ENCODE data around the gene KCNE5.
"Not testable (repeated sequence)": the region's sequence is repeated elsewhere in the genome, so short reads cannot be mapped to it uniquely, and the experiment has no call there.

The KCNE5 gene, protein sequence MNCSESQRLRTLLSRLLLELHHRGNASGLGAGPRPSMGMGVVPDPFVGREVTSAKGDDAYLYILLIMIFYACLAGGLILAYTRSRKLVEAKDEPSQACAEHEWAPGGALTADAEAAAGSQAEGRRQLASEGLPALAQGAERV

DNA sequence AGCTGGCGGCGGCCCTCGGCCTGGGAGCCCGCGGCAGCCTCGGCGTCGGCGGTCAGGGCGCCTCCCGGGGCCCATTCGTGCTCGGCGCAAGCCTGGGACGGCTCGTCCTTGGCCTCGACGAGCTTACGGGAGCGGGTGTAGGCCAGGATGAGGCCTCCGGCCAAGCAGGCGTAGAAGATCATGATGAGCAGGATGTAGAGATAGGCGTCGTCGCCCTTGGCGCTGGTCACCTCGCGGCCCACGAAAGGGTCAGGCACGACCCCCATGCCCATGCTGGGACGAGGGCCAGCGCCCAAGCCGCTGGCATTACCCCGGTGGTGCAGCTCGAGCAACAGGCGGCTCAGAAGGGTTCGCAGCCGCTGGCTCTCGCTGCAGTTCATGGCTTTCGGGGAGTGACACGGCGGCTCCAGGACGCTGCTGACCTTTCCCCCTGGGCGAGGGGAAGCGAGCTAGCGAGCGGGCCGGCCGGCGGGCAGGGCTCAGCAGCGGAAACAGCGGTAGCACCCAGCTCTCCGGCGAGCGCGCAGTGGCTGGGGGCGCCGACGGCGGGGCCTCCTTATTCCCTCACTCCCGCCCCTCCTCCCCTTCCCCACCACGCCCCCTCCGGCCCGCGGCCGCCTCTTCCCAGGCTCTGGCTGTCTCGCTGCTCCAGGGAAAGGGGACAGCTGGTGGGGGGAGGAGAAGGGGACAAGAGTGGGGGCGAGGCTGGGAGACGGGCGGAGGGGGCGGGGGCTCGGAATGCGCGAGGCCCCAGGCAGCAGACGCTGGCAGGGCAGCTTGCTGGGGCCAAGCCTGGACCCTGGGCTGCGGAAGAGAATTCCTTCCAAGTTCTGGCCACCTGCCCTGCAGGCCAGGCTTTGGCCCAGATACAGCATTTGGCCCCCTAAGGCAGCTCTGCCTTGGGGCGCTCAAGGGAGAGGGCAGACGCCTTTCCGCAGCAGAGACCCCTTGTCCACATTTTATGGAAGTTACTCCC lies at the start of gene KCNE5:
Gene KCNE5, minus strand, starts transcription at position 532 of the 976 bp plus-strand sequence. Its CDS starts 152 bp downstream, at position 380.
- DNase-seq (ENCODE audit: low read depth in 3 of 3): no peak

DNA sequence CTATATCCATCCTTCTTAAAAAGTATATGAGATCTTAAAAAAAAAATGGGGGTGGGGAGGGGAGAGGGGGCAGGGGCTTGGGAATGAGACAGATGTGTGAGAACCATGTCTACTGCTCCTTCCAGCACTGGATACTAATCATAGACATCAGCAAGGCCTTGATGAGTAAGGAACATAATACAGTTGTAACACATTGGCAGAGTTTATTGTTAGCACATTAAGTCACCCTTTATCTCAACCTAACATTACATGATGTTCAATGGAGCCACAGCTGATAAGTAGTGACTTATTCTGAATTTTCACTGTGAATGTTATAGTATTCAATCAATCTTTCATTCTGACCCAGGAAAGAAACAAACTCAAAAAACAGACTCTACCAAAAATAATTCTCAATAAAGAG lies 47.3 kb upstream of the KCNE5 start:
- no peak for DNase-seq (ENCODE audit: low read depth in 3 of 3)

DNA sequence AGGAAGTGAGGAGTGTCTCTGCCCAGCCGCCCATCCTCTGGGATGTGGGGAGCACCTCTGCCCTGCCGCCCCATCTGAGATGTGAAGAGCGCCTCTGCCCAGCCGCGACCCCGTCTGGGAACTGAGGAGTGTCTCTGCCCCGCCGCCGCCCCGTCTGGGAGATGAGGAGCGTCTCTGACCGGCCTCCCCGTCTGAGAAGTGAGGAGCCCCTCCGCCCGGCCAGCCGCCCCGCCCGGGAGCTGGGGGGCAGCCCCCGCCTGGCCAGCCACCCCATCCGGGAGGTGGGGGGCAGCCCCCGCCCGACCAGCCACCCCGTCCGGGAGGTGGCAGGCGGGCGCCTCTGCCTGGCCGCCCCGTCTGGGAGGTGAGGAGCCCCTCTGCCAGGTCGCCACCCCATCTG lies 46.2 kb upstream of the KCNE5 start:
- not testable (repeated sequence) for DNase-seq (ENCODE audit: low read depth in 3 of 3)

DNA sequence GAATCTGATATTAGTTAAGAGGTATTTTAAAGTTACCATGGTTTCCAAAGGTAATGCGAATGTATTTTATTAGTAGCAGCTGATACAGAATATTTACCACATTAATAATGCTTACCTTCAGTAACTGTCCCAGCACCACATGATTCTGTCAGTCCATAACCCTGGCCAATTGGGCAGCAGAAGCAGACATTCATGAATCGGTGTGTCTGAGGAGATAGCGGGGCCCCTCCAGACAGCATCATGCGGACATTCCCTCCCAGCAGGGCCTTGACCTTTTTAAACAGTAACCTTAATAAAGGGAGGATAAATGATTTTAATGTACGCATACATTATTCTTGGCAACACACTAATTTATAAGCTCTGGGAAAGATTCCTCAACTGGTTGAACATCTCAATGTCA lies 43.0 kb upstream of the KCNE5 start:
- no peak for DNase-seq (ENCODE audit: low read depth in 3 of 3)

DNA sequence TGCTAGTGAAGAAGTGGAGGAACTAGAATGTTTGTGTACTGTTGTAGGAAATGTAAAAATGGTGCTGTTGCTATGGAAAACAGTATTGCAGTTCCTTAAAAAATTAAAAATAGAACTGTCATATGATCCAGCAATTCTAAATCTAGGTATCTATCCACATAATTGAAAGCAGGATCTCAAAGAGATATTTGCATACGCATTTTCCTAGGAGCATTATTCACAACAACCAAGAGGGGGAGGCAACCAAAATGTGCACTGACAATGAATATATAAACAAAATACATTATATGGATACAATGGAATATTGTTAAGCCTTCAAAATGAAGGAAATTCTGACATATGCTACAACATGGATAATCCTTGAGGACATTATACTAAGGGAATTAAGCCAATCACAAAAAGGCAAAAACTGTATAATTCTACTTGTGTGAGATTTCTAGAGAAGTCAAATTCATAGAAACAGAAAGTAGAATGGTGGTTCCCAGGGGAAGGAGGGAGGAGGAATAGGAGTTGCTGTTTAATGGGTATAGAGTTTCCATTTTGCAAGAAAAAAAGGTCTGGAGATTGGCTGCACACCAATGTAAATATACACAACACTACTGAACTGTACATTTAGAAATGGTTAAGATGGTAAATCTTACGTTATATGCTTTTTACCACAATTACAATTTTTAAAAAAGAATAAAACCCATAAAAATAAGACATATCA lies 35.6 kb upstream of the KCNE5 start:
- DNase-seq (ENCODE audit: low read depth in 3 of 3): no peak

DNA sequence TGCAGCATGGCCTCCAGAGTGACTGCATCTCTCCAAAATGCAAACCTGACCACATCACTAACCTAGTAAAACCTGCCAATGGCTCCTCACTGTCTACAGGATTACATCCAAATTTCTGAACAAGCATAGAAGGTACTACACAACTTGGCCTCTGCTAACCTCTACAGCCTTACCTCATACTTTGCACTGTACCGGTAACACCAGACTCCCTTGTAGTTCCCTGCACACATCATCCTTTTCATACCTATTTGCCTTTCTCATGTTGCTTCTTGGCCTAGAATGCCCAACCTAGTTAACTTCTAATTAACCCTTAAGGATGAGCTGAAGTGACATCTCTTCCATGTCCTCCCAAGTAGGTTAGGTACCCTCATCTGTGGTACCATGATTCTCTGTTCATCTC lies 33.4 kb upstream of the KCNE5 start:
- DNase-seq (ENCODE audit: low read depth in 3 of 3): no peak

DNA sequence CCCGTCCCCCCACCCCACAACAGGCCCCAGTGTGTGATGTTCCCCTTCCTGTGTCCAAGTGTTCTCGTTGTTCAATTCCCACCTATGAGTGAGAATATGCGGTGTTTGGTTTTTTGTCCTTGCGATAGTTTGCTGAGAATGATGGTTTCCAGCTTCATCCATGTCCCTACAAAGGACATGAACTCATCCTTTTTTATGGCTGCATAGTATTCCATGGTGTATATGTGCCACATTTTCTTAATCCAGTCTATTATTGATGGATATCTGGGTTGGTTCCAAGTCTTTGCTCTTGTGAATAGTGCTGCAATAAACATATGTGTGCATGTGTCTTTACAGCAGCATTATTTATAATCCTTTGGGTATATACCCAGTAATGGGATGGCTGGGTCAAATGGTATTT lies 32.4 kb upstream of the KCNE5 start:
- not testable (repeated sequence) for DNase-seq (ENCODE audit: low read depth in 3 of 3)

DNA sequence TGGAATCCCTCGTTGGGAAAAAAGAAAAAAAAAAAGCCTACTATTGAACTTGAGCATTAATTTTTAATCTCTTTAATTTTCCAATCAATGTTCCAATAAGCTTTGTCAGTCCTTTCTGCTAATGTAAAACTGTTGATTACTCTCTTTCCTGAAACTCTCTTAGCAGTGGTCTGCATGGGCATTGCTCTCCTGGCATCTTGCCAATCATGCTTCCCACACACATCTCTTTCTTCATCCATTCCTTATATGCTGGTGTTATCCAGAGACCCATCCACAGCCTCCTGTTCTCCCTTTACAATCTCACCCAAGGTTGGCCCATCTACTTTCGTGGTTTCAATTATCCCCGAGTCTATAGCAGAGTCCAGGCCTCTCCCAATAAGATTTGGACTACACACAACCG lies 31.8 kb upstream of the KCNE5 start:
- DNase-seq (ENCODE audit: low read depth in 3 of 3): no peak

DNA sequence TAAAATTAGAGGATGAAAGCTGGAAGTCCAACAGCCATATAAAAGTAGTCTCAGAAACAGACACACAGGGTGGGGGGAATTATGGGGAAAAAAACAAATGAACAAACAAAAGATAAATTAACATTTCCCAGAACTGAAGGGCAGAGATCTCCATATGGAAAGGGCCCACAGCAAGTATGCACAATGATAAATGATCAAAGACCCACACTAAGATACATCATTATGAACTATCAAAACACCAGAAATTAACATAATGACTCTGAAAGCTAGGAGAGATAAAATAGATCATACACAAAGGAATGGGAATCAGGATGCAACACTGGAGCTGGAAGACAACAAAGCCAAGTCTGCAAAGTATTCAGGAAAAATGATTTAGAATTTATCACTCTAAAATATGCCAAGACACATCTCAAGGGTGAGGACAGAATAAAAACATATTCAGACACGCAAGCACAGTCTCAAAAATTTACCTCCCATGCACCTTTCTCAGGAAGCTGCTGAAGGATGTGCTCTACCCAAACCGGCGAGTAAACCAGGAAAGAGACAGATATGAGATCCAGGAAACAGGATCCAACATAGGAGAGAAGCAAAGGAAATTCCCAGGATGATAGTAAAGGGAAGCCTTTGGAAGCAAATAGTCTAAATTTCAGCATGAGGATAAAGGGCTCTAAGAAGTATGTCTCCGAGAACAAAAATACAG lies 30.7 kb upstream of the KCNE5 start:
- DNase-seq (ENCODE audit: low read depth in 3 of 3): no peak

DNA sequence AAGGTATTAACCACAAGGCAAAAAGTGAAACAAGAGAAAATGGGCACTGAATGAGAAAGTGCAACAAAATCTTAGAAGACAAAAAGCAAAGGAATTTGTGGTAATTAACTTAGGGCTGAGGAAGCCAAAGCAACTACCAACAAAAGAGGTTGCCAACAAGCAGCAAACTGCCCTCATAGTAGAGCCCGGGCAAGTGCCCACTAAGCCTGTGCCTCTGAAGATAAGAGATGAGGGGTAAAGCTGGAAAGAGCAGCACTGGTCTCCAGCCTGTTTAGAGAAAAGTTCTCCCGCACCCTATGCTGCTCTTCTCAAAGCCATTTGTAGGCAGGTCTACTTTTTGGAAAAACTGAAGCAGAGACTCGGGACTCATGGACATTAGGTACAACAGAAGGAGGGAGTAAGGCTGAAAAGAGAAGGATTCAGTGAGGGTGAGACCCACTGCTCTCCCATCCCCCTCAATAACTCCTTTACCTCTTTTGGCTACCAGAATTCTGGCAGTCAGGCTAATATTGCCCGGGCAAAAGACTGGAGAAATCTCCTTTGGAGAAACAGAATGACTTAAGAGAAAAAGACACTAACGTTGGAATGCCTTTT lies 29.6 kb upstream of the KCNE5 start:
- no peak for DNase-seq (ENCODE audit: low read depth in 3 of 3)

DNA sequence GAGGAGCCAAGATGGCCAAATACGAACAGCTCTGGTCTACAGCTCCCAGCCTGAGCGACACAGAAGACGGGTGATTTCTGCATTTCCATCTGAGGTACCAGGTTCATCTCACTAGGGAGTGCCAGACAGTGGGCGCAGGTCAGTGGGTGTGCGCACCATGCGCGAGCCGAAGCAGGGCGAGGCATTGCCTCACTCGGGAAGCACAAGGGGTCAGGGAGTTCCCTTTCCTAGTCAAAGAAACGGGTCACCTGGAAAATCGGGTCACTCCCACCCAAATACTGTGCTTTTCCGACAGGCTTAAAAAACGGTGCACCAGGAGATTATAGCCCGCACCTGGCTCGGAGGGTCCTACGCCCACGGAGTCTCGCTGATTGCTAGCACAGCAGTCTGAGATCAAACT lies 19.7 kb upstream of the KCNE5 start:
- not testable (repeated sequence) for DNase-seq (ENCODE audit: low read depth in 3 of 3)

DNA sequence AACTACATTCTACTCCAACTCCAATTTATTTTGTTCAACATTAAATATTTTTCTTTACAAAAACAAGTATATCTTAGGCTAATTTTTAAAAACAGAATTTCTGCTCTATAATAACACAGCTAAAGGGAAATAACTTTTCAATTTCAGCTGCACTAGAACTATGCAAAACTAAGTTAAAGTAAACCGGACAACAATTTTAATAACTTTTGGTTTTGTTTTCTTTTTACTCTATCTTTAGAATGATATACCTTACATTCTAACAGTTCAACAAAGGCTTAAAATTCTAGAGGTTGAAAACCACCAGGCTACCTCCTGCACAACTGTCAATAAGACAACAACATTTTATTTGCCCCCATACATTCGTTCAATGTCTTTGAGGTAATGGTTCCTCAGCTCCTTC lies 18.7 kb upstream of the KCNE5 start:
- no peak for DNase-seq (ENCODE audit: low read depth in 3 of 3)

DNA sequence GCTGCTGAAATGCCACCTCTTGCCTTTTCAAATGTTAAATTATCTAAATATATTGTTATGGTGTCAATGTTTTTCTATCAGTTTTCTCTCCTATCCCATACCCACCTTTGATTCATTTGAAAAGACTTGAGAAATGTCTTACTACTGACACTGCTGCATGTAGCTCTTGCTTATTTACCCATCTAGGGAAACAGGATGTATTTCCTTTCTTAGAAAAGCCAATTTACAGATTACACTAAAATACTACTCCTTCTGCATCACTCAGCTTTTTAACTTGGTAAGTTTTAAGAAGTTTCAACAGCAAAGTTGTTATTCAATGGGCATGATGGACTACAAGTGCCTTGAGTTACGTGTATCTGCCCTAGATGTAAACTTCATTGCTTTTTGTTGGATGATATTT lies 13.2 kb upstream of the KCNE5 start:
- no peak for DNase-seq (ENCODE audit: low read depth in 3 of 3)

DNA sequence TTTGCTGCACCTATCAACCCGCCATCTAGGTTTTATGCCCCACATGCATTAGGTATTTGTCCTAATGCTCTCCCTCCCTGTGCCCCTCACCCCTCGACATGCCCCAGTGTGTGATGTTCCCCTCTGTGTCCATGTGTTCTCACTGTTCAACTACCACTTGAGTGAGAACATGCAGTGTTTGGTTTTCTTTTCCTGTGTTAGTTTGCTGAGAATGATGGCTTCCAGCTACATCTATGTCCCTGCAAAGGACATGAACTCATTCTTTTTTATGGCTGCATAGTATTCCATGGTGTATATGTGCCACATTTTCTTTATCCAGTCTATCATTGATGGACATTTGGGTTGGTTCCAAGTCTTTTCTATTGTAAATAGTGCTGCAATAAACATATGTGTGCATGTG lies 12.5 kb upstream of the KCNE5 start:
- not testable (repeated sequence) for DNase-seq (ENCODE audit: low read depth in 3 of 3)

DNA sequence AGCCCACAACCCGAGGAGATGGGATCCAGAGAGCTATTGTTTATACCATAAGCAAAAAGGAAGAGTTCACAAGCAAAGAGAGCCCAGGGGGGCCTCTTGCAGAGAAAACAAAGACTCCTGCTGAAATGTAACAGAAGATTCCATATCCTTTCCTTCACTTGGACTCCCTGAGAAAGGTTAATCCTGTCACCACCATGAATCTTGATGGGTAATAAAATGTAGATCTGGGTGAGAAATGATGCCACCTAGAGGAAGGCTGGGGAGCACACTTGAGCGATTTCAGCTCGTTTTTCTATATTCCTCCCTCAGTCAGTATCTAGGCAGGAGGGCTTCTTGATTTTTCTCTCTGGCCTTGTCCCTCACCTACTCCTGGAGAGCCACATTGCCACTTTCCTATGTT lies 10.2 kb upstream of the KCNE5 start:
- no peak for DNase-seq (ENCODE audit: low read depth in 3 of 3)

DNA sequence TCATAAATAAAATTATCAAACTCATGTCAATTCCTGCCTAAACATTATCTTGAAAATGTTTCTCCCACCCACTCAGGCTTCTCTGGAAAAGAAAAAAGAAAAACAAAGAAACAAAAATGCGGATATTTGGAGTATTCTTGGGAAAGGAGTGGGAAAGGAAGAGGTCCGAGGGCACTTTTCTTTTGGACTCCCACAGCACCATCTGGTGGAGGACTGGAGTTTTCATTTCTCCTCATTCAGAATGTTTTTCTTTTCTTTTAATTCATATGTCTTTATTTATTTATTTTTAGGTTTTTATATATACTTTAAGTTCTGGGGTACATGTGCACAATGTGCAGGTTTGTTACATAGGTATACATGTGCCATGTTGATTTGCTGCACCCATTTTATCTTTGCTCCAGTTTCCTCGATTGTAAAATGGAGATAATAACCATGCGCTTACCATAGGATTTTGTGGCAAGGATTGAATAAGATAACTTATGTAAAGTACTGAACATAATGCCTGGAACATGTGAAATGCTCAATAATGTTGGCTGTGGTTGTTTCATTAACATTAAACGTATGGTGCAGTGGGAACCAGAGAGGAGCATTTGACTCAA lies 8.0 kb upstream of the KCNE5 start:
- DNase-seq (ENCODE audit: low read depth in 3 of 3): no peak

DNA sequence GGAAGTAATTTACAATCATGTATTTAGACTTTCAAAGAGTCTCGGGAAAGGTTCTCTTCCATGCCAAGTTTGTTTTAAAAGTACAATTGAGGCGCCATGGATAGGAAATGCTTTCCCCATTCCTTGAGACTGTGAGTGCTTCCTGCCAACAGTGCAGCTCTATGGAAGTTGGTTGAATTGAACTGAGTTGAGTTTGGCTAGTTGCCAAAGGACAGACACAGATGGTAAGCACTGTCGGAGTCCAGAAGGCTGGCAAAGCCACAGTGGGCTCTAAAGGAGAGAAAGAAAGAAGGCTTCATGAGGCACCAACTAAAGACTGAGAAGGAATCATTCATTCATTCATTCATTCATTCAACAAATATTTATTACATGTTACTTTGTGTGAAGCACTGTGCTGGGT lies 4.3 kb upstream of the KCNE5 start:
- no peak for DNase-seq (ENCODE audit: low read depth in 3 of 3)

DNA sequence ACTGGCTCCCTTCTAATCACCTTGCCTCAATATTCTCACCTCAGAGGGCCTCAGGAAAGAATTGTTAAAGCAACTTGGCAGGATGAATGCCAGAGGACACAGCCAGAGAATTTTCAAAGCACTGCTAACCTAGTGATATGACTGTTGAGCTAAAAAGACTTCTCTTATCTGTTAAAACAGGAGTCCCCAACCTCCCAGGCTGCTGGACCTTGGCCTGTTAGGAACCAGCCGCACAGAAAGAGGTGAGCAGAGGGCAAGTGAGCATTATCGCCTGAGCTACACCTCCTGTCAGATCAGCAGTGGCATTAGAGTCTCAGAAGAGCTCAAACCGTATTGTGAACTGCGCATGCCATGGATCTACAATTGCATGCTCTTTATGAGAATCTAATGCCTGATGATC lies 1.7 kb upstream of the KCNE5 start:
- no peak for DNase-seq (ENCODE audit: low read depth in 3 of 3)

DNA sequence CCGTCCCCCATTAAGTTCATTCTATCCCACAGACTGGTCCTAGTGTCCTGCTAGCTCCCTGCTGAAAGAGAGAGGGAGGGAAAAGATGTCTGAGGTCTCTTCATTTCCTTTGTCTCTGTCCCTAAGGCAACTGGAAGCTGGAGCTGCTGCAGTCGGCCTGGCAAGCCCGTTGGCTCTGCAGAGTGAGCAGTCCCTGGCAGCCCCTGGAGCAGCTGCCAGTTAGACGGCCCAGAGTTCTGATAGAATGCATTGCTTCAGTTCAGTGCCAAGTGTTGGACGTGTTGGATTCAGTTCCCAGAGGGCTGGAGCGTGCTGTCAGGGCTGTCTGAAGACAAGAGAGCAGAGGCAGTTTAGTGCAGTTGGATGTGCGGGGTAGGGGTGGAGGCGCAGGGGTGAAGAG lies 975 bp downstream of the KCNE5 start:
- no peak for DNase-seq (ENCODE audit: low read depth in 3 of 3)

DNA sequence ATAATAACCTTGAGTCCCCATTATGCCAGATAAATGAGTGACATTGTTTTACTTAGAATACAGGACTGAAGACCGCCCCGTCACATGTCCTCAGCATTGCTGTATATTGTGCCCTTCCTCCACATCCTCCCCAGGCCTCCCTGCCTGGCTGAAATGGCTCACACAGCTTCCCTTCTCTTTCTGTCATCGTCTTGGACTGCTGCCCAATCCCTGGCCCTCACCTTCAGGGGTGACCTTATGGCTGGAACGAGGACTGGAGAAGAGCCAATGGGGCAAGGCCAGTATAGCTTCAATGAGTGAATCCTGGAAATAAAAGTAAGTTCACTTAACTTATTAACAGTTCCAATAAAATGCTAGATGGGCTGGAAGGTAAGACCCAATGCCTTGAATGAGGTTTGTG lies 2.7 kb downstream of the KCNE5 start:
- no peak for DNase-seq (ENCODE audit: low read depth in 3 of 3)

DNA sequence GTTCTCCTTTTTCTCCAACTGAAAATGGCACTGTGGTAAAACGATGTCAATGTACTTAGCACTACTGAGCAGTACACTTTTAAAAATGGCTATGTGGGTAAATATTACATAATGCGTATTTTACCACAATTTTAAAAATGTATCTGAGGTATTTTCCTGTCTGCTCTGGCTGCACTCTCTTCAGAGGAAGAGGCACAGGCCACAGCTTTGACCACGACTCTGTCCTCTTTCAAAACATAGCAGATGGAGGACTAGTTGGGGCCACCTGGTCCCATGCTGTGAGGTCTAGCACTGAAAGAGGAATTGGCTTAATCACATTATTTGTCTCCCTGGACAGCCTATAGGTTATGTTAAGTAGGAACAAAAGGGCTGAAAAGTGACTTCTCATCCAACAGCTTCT lies 5.2 kb downstream of the KCNE5 start:
- DNase-seq (ENCODE audit: low read depth in 3 of 3): no peak
